OCI-LY3 (cell line): ENCODE results near the gene FARP1.

Experiments used
- CTCF ChIP-seq: fragments of 200-600, 300-600 bp; sonication (generic); IDR thresholded peaks from 2 replicates; pipeline ENCODE4 v1.5.1; 2014; ENCODE audit warnings: antibody characterized with exemption, low read length, low read depth
- EZH2phosphoT487 ChIP-seq: fragments of 200-600 bp; shearing (Covaris generic); IDR thresholded peaks from 2 replicates; pipeline ENCODE4 v1.6.1; 2018; ENCODE audit warnings: antibody characterized with exemption, mixed run types, low read depth

- TF ChIP-seq CTCF (no peak), EZH2phosphoT487 (no peak)
Observed at GRCh38 chr13:98428256-98428966, 285.5 kb downstream of the FARP1 start.
